GM13977 (cell line): ENCODE results near the gene PRXL2B.

ENCODE experiments used
- DNase-seq: peaks from one replicate; pipeline ENCODE4 v3.0.0; 2012; ENCODE audit warnings: low spot score
- in situ Hi-C: fragments of 300-500 bp; cut with MboI; formaldehyde crosslinking; loops from one replicate; pipeline ENCODE4 v1.12.0; 2022; ENCODE audit warnings: low sequenced_read_pairs, low pct_unique_long_range_greater_than_20kb, mixed read lengths, inconsistent platforms; ENCODE audit not compliant: unreplicated experiment
- TF ChIP-seq, protein P1 (sequence below): IDR thresholded peaks from 2 replicates; pipeline ENCODE4 v1.5.1; 2012; ENCODE audit warnings: mild to moderate bottlenecking, control low read depth; ENCODE audit not compliant: insufficient read depth; ENCODE audit errors: extremely low read depth, missing control alignments

PRXL2B gene

DNA sequence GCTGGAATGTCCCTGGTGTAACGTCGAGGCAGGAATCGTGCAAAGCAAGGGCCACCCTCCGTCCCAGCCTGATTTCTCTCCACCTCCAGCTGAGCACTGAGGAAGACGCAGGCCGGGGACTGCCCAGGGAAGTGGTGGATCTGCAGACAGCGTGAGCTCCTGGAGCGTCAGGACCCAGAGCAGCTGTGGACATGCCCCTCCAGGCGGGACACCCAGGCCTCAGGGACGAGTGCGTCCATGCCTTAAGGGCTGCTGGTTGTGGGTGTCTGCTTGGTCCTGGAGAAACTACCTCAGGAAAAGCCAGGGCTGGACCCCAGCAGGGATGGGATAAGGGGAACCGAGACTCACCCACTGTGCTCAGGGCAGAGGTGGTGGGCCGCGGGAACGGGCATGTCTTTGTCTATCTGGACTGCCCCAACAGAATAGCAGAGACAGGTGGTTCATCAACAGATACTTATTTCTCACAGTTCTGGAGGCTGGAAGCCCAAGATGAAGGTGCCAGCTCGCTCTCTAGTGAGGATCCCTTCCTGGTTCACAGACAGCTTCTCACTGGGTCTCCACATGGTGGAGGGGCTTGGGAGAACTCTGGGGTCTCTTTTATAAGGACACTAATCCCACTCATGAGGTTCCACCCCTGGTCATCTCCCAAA lies 52.0 kb downstream of the PRXL2B start:
- DNase-seq, result no peak
- TF ChIP-seq, protein P1, sequence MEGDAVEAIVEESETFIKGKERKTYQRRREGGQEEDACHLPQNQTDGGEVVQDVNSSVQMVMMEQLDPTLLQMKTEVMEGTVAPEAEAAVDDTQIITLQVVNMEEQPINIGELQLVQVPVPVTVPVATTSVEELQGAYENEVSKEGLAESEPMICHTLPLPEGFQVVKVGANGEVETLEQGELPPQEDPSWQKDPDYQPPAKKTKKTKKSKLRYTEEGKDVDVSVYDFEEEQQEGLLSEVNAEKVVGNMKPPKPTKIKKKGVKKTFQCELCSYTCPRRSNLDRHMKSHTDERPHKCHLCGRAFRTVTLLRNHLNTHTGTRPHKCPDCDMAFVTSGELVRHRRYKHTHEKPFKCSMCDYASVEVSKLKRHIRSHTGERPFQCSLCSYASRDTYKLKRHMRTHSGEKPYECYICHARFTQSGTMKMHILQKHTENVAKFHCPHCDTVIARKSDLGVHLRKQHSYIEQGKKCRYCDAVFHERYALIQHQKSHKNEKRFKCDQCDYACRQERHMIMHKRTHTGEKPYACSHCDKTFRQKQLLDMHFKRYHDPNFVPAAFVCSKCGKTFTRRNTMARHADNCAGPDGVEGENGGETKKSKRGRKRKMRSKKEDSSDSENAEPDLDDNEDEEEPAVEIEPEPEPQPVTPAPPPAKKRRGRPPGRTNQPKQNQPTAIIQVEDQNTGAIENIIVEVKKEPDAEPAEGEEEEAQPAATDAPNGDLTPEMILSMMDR, result no peak
- in situ Hi-C loops, result no loop called here

DNA sequence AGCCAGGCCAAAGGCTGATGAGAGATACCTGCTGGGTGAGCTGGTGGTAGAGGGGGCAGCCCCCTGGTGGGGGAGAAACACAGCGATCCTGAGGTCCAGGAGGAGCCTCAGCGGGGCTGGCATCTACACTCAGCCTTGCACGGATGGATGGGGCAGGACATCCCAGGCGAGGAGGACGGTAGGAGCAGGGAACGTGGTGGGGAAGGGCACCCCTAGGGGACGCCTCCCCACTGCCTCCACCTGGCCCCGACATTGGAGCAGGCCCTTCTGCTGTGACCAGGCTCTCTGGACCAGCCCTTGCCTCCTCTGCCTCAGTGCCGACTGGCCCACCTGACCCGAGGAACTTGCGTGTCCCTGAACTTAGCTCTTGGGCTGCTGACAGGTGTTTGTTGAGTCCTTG lies 52.6 kb downstream of the PRXL2B start:
- DNase-seq, result no peak
- in situ Hi-C loops, result no loop called here
- TF ChIP-seq, protein P1, result no peak

DNA sequence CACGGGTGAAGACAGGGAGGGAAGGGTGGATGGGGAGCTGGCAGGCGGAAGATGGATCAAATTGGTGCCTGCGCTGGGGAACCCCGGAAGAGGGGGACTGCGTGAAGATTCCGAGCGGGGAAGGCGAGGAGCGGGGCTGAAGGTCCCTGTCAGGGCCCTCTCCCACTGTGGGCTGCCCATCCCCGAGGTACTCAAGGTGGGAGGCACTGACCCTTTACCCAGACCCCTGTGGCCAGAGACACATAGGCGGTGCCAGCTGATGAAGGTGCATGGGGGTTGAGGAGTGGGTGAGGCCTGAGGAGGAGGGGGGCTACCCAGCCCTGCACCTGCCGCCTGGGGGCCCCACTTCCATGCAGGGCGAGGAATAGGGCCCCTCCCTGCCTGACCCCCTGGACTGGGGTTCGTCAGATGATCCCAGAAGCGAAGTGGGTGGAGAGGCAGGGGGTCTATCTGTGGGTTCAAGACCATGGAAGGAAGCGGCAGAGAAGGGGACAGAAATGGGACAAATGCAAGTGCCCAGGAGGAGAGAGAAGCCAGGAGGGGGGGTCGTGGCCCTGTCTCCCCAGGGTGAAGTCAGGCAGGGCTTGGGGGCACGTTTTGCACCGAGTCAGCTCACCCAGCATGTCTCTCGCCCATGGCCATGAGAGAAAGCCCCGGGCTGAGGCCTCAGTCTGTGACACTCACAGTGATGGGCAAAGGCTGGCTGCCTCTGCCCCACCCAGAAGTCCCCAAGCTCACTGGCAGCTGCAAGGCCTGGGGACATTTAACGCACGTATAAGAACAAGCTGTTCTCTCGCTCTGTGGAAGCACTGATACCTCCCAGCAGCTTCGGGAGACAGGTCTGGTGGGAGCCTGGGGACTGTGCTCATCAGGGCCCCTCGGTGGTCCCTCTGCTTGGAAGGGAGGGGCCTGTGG lies 53.3 kb downstream of the PRXL2B start:
- TF ChIP-seq, protein P1, result no peak
- no peak for DNase-seq

GRCh38 chr1:2640626-2641025 lies 54.0 kb downstream of the PRXL2B start:
- TF ChIP-seq, protein P1, result no peak
- in situ Hi-C loops, result no loop called here
- DNase-seq, result peak; percentile 21

More for the DNA sequence above, 53.3 kb downstream of the PRXL2B start:
- in situ Hi-C loops, result no loop called here
